PC-3 (cell line): Measurements from ENCODE around the gene NCEH1. TPM values are rescaled to one million over a fixed set of nuclear protein-coding genes. Genes with fewer than 3 reads are reported as not detected.
"Not testable (repeated sequence)": the region's sequence is repeated elsewhere in the genome, so short reads cannot be mapped to it uniquely, and the experiment has no call there.

Experiments used
- ATAC-seq: fragments of 200-7000 bp; cut with Tn5 transposase; 2 replicates; pipeline ENCODE4 v1.9.1; 2020; ENCODE audit warnings: mild to moderate bottlenecking, moderate library complexity
- Bru-seq: library from RNA; stranded (reverse); fragments of 400-500 nt; gene quantifications from one replicate; lab custom pipeline; 2021; lab: Mats Ljungman, UMichigan
- BruChase-seq, 2 experiments: library from RNA; stranded (reverse); fragments of 400-500 nt; gene quantifications; one replicate each; lab custom pipeline; 2021; lab: Mats Ljungman, UMichigan
- BruUV-seq: library from RNA; stranded (reverse); fragments of 400-500 nt; replicated peaks from 2 replicates; lab custom pipeline; 2021; lab: Mats Ljungman, UMichigan
- CTCF ChIA-PET: fragments of 300-600 bp; sonication (Branson Sonifier 250); formaldehyde crosslinking; loops from one replicate; lab custom pipeline; 2022; ENCODE audit warnings: antibody characterized with exemption; lab: Charles Lee
- POLR2A ChIA-PET: fragments of 300-600 bp; sonication (Branson Sonifier 250); formaldehyde crosslinking; loops from one replicate; lab custom pipeline; 2022; ENCODE audit warnings: antibody characterized with exemption; ENCODE audit not compliant: unreplicated experiment; lab: Charles Lee
- DNase-seq: peaks from one replicate; pipeline ENCODE4 v3.0.0-alpha.2; 2015
- H2AFZ ChIP-seq: fragments of 300-600 bp; sonication (generic); 2 replicates; pipeline ENCODE4 v1.6.0; 2016; ENCODE audit warnings: antibody characterized with exemption, low read length
- H3F3A ChIP-seq: fragments of 300-600 bp; sonication (generic); one replicate; pipeline ENCODE4 v1.6.0; 2017; ENCODE audit warnings: antibody characterized with exemption, low read length, control low read depth, mild to moderate bottlenecking; ENCODE audit not compliant: unreplicated experiment
- H3K27ac ChIP-seq: fragments of 300-600 bp; sonication (generic); 2 replicates; pipeline ENCODE4 v1.5.1; 2016; ENCODE audit warnings: mild to moderate bottlenecking, low read length
- H3K27me3 ChIP-seq: fragments of 300-600 bp; sonication (generic); 2 replicates; pipeline ENCODE4 v1.6.1; 2016; ENCODE audit warnings: low read length, mixed read lengths
- H3K36me3 ChIP-seq: fragments of 300-600 bp; sonication (generic); 2 replicates; pipeline ENCODE4 v1.6.1; 2016; ENCODE audit warnings: low read depth, mixed run types, low read length, mixed read lengths
- H3K4me1 ChIP-seq: fragments of 300-600 bp; sonication (generic); 2 replicates; pipeline ENCODE4 v1.5.1; 2016; ENCODE audit warnings: low read length; ENCODE audit not compliant: insufficient read depth
- H3K4me2 ChIP-seq: fragments of 300-600 bp; sonication (generic); 2 replicates; pipeline ENCODE4 v1.6.0; 2016; ENCODE audit warnings: low read length
- H3K4me3 ChIP-seq: fragments of 300-600 bp; sonication (generic); 2 replicates; pipeline ENCODE4 v1.5.1; 2016; ENCODE audit warnings: mild to moderate bottlenecking, low read length, mixed read lengths
- H3K79me2 ChIP-seq: fragments of 300-600 bp; sonication (generic); 2 replicates; pipeline ENCODE4 v1.6.1; 2017; ENCODE audit warnings: low read length, mixed read lengths
- H3K9ac ChIP-seq: fragments of 300-600 bp; sonication (generic); 2 replicates; pipeline ENCODE4 v1.6.0; 2016; ENCODE audit warnings: mild to moderate bottlenecking, low read length
- H3K9me2 ChIP-seq: fragments of 300-600 bp; sonication (generic); replicated peaks from 2 replicates; pipeline ENCODE4 v1.6.1; 2016; ENCODE audit warnings: mixed run types, low read length, mixed read lengths
- H3K9me3 ChIP-seq: fragments of 300-600 bp; sonication (generic); 2 replicates; pipeline ENCODE4 v1.6.1; 2016; ENCODE audit warnings: low read length, mixed read lengths
- H4K20me1 ChIP-seq: fragments of 300-600 bp; sonication (generic); 2 replicates; pipeline ENCODE4 v1.6.1; 2016; ENCODE audit warnings: low read length, mixed read lengths
- EZH2 ChIP-seq: fragments of 300-600 bp; sonication (generic); IDR thresholded peaks from one replicate; pipeline ENCODE4 v1.6.1; 2017; ENCODE audit warnings: antibody characterized with exemption, mild to moderate bottlenecking, low read length; ENCODE audit not compliant: unreplicated experiment
- EZH2phosphoT487 ChIP-seq: fragments of 300-600 bp; sonication (generic); IDR thresholded peaks from 2 replicates; pipeline ENCODE4 v1.6.1; 2018; ENCODE audit warnings: mild to moderate bottlenecking, antibody characterized with exemption, low read length, borderline replicate concordance
- intact Hi-C: fragments of 100-400 bp; cut with micrococcal nuclease; formaldehyde crosslinking; loops from 2 replicates; pipeline ENCODE4 v1.9.0; 2023
- long read RNA-seq: library from polyadenylated mRNA; unstranded; transcript quantifications from one replicate; pipeline ENCODE4 v2.0.0, GENCODE V29; 2021; ENCODE audit not compliant: unreplicated experiment
- total RNA-seq: library from RNA; depleted of rRNA; stranded (reverse); fragments of >200 nt; gene quantifications from 2 replicates; pipeline ENCODE4 v1.2.3, GENCODE V29; 2014; rRNA removed
- TF ChIP-seq, protein P1 (sequence below): fragments of 300-600 bp; sonication (generic); conservative IDR thresholded peaks from 2 replicates; pipeline ENCODE4 v1.5.1; 2017; ENCODE audit warnings: antibody characterized with exemption, low read depth, mild to moderate bottlenecking, low read length

The NCEH1 gene, protein sequence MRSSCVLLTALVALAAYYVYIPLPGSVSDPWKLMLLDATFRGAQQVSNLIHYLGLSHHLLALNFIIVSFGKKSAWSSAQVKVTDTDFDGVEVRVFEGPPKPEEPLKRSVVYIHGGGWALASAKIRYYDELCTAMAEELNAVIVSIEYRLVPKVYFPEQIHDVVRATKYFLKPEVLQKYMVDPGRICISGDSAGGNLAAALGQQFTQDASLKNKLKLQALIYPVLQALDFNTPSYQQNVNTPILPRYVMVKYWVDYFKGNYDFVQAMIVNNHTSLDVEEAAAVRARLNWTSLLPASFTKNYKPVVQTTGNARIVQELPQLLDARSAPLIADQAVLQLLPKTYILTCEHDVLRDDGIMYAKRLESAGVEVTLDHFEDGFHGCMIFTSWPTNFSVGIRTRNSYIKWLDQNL
- total RNA-seq (28.2 and 33.9 TPM in 2 replicates), Bru-seq, nascent RNA (percentile 91 among the genes with signal in this experiment), BruChase-seq, experiment 1, labeled RNA remaining after a 6-hour chase (percentile 90 among the genes with signal in this experiment), BruChase-seq, experiment 2, labeled RNA remaining after a 2-hour chase (percentile 86 among the genes with signal in this experiment)
- long read RNA-seq, full-length matches to known transcripts, result 26 of 46 reads
- long read RNA-seq, partial matches to known transcripts, result 2 of 46 reads
- long read RNA-seq, other reads (novel, unspliced or antisense), result 18 of 46 reads

- POLR2A ChIA-PET, result interaction anchor here (0.5 to 2.6 kb wide), 10 partner anchors 12 to 114 kb away, joined by 3 to 71 read pairs (median 4); partner anchors contain the start of gene ECT2
- peaks cover 11% of the 10 kb centered on the region for H3F3A ChIP-seq
- ATAC-seq (peak; percentile 90), DNase-seq (peak; percentile 99)
- H3K27me3 ChIP-seq, result no peaks in the 10 kb centered on the region
- H3K9ac ChIP-seq, result peak within 1 kb of the TSS; percentile 87
- CTCF ChIA-PET, result interaction anchor here (0.6 to 1.8 kb wide), 7 partner anchors 33 to 234 kb away, joined by 3 to 38 read pairs (median 5); partner anchors contain the start of gene ECT2
- H4K20me1 ChIP-seq, result peaks cover 29% of the 10 kb centered on the region
- TF ChIP-seq, protein P1, sequence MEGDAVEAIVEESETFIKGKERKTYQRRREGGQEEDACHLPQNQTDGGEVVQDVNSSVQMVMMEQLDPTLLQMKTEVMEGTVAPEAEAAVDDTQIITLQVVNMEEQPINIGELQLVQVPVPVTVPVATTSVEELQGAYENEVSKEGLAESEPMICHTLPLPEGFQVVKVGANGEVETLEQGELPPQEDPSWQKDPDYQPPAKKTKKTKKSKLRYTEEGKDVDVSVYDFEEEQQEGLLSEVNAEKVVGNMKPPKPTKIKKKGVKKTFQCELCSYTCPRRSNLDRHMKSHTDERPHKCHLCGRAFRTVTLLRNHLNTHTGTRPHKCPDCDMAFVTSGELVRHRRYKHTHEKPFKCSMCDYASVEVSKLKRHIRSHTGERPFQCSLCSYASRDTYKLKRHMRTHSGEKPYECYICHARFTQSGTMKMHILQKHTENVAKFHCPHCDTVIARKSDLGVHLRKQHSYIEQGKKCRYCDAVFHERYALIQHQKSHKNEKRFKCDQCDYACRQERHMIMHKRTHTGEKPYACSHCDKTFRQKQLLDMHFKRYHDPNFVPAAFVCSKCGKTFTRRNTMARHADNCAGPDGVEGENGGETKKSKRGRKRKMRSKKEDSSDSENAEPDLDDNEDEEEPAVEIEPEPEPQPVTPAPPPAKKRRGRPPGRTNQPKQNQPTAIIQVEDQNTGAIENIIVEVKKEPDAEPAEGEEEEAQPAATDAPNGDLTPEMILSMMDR, result peak; percentile 88
- TF ChIP-seq EZH2, result no peak
- H3K27ac ChIP-seq, result peak within 1 kb of the TSS; percentile 91
- peak within 1 kb of the TSS; percentile 61 for H2AFZ ChIP-seq
- intact Hi-C loops, result loop anchor here (1.0 kb wide), 3 partner anchors 20 to 38 kb away; no protein-coding TSS in a partner anchor
- H3K9me3 ChIP-seq, result no peaks in the 10 kb centered on the region
- H3K4me2 ChIP-seq, result peak within 1 kb of the TSS; percentile 95
- peak within 1 kb of the TSS; percentile 93 for H3K4me3 ChIP-seq
- BruUV-seq, result TSS peak; percentile 76
- no peaks in the 10 kb centered on the region for H3K36me3 ChIP-seq
- peaks cover 50% of the 10 kb centered on the region for H3K79me2 ChIP-seq
- peaks cover 33% of the 10 kb centered on the region for H3K4me1 ChIP-seq
- H3K9me2 ChIP-seq, result no peaks in the 10 kb centered on the region
Observed at GRCh38 chr3:172710664-172711453, at the start of gene NCEH1. NCEH1 (minus strand) TSS chr3:172711067; CDS start chr3:172710984, 83 bp downstream.

GRCh38 chr3:172760416-172760815, 49.5 kb upstream of the NCEH1 start:
- H3K27ac ChIP-seq, ATAC-seq, BruUV-seq, H3K9ac ChIP-seq, H3K4me3 ChIP-seq, H3K9me2 ChIP-seq, H3K4me2 ChIP-seq, H2AFZ ChIP-seq, H4K20me1 ChIP-seq, DNase-seq, intact Hi-C loops, H3K27me3 ChIP-seq, H3K9me3 ChIP-seq, H3K4me1 ChIP-seq, H3F3A ChIP-seq, CTCF ChIA-PET, POLR2A ChIA-PET: not testable (repeated sequence)
- Histone ChIP-seq H3K79me2 (peaks cover 38% of the 10 kb centered on the region), H3K36me3 (peaks cover 84% of the 10 kb centered on the region)

DNA sequence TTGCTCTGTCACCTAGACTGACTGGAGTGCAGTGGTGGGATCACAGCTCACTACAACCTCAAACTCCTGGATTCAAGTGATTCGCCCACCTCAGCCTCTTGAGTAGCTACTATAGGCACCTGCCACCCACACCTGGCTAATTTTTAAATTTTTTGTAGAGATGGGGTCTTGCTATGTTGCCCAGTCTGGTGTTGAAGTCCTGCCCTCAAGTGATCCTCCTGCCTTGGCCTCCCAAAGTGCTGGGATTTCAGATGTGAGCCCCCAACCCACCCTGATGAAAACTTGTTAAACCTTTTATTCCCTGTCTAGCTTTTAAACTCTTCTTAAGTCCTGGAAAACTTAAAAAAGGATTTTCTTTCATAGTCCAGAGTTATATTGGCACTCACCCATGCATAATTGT, 42.3 kb upstream of the NCEH1 start:
- peaks cover 26% of the 10 kb centered on the region for H4K20me1 ChIP-seq
- H3K27me3 ChIP-seq, result no peaks in the 10 kb centered on the region
- peaks cover 9% of the 10 kb centered on the region for H3F3A ChIP-seq
- TF ChIP-seq, protein P1, result no peak
- TF ChIP-seq EZH2phosphoT487, result no peak
- no peak for TF ChIP-seq EZH2
- CTCF ChIA-PET, result no interaction called here
- peaks cover 42% of the 10 kb centered on the region for H3K36me3 ChIP-seq
- H3K9me2 ChIP-seq, result no peaks in the 10 kb centered on the region
- no peak for ATAC-seq
- no peak overlapping the region for H3K27ac ChIP-seq
- H3K4me1 ChIP-seq, result peaks cover 42% of the 10 kb centered on the region
- H2AFZ ChIP-seq, result no peak overlapping the region
- H3K9ac ChIP-seq, result no peak overlapping the region
- BruUV-seq, result no TSS peak
- no peak for DNase-seq
- peak overlapping the region; percentile 92 for H3K4me2 ChIP-seq
- H3K9me3 ChIP-seq, result no peaks in the 10 kb centered on the region
- H3K4me3 ChIP-seq, result peak overlapping the region; percentile 94
- intact Hi-C loops, result no loop called here
- POLR2A ChIA-PET, result no interaction called here
- H3K79me2 ChIP-seq, result peaks cover 70% of the 10 kb centered on the region
